GM15510 (cell line): ENCODE measurements around the gene DNAJB13.

Source experiments
- POLR2A ChIP-seq: IDR thresholded peaks from 3 replicates; pipeline ENCODE4 v1.6.1; 2011; ENCODE audit warnings: borderline replicate concordance; ENCODE audit not compliant: insufficient read length; ENCODE audit errors: extremely low read depth

The DNAJB13 gene

GRCh38 chr11:73944085-73944484 lies 6.7 kb upstream of the DNAJB13 start:
- TF ChIP-seq POLR2A = no peak

- TF ChIP-seq POLR2A = no peak
These were observed 5.9 kb upstream of the DNAJB13 start for GRCh38 chr11:73944901-73945300.

- TF ChIP-seq POLR2A = no peak
These were observed 5.4 kb upstream of the DNAJB13 start for GRCh38 chr11:73945396-73945795.

- no peak for TF ChIP-seq POLR2A
These were observed 3.9 kb upstream of the DNAJB13 start for GRCh38 chr11:73946798-73947458.

- no peak for TF ChIP-seq POLR2A
These were observed 1.6 kb upstream of the DNAJB13 start for GRCh38 chr11:73949246-73949645.

GRCh38 chr11:73949912-73950311 lies 914 bp upstream of the DNAJB13 start:
- no peak for TF ChIP-seq POLR2A

GRCh38 chr11:73951797-73952196 lies 971 bp downstream of the DNAJB13 start:
- TF ChIP-seq POLR2A = no peak

- no peak for TF ChIP-seq POLR2A
These were observed 6.2 kb downstream of the DNAJB13 start for GRCh38 chr11:73956876-73957653.

- TF ChIP-seq POLR2A = no peak
These were observed 7.0 kb downstream of the DNAJB13 start for GRCh38 chr11:73957654-73958361.

- no peak for TF ChIP-seq POLR2A
These were observed 7.8 kb downstream of the DNAJB13 start for GRCh38 chr11:73958521-73959141.

GRCh38 chr11:73961321-73961720 lies 10.5 kb downstream of the DNAJB13 start:
- no peak for TF ChIP-seq POLR2A

GRCh38 chr11:73962101-73962705 lies 11.4 kb downstream of the DNAJB13 start:
- TF ChIP-seq POLR2A = no peak

- TF ChIP-seq POLR2A = no peak
These were observed 13.0 kb downstream of the DNAJB13 start for GRCh38 chr11:73963861-73964260.

GRCh38 chr11:73965076-73965763 lies 14.4 kb downstream of the DNAJB13 start:
- no peak for TF ChIP-seq POLR2A
